ENCODE data around the gene HOATZ.
A peak's percentile ranks its signal among the peaks of the same experiment; 100 is the strongest.

DNA sequence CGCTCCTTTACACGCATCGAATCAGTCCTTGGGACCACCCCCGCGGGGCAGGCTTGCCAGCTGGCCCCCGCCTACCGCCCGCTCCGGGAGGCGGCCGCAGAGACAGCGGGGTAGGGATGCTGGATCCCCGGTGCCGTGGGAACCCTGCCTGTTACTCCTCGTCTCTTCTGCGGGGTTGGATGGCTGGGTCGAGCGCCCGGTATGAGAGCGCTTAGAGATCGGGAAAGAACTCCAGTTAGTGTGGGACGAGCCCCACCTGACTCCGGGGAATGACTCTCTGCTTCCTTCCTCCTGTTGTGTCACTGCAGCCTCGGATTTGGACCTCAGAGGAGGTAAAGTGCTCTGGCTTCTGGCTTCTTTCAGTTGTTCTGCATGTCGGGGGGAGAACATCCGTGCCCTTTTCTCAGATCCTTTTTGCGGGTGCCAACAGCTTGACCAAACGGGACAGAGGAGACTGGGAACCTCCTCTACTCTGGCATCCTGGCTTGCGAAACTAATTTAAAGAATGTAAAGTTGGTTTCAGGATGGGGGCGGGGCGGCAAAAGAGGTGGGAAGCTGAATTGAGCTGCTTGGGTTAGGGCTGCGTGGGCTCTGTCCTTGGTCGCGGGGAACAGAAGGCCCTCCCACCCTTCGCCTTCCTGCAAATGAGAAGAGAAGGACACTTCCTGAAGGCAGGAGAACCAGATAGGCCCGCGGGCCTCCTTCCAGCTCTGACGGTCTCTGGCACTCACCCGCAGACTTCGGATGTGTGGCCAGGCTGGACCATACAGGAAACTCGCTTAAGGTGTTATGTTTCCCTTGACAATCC lies 26.9 kb downstream of the HOATZ start:
- TF ChIP-seq, protein P1, sequence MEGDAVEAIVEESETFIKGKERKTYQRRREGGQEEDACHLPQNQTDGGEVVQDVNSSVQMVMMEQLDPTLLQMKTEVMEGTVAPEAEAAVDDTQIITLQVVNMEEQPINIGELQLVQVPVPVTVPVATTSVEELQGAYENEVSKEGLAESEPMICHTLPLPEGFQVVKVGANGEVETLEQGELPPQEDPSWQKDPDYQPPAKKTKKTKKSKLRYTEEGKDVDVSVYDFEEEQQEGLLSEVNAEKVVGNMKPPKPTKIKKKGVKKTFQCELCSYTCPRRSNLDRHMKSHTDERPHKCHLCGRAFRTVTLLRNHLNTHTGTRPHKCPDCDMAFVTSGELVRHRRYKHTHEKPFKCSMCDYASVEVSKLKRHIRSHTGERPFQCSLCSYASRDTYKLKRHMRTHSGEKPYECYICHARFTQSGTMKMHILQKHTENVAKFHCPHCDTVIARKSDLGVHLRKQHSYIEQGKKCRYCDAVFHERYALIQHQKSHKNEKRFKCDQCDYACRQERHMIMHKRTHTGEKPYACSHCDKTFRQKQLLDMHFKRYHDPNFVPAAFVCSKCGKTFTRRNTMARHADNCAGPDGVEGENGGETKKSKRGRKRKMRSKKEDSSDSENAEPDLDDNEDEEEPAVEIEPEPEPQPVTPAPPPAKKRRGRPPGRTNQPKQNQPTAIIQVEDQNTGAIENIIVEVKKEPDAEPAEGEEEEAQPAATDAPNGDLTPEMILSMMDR (IDR thresholded peaks at IDR 0.05 in 8 of 11, conservative IDR thresholded peaks at IDR 0.05 in 3 of 11), result no peak
- TF ChIP-seq POLR2A (IDR thresholded peaks at IDR 0.05), result no peak
- peak; percentile 12 to 64 (median 39) for TF ChIP-seq POLR2AphosphoS5 (IDR thresholded peaks at IDR 0.05)

Measured in spleen (tissue), 7 donors.